ENCODE measurements around the gene ALDH3B1. TPM values are rescaled to one million over a fixed set of nuclear protein-coding genes. Genes with fewer than 3 reads are reported as not detected.
"Not testable (repeated sequence)": the region's sequence is repeated elsewhere in the genome, so short reads cannot be mapped to it uniquely, and the experiment has no call there.

The ALDH3B1 gene
- total and polyA plus RNA-seq, 2 of the 4 experiments (the other 2 are of a cell fraction), result 11.8 to 22.8 TPM

DNA sequence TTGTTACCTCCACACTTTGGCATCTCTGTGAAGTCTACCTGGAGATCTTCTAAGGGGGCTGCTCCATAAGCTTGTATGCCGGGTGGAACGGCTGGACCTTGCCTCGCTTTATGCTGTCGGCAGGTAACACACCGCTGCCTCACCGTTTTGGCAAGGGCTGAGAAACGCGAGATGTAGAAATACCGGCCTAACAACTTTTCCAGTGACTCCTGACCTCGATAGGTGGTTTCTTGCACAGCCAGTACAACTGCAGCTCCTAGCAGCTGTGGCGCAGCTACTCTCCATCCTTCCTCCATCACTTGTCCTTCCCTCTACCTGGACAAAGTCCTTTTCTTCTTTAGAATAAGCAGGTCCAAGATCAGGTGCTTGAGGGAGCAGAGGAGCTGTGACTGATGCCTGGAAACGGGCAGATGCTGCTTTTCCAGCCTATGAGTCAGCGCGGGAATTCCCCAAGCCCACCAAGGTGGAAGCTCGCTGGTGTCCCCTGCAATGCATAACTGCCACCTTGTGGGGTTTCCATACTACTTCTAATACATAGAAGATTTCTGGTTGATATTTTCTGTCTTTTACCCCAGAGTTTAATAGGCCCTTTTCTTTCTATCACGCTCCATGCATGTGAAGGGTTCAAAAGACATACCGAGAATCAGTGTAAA lies 31.2 kb upstream of the ALDH3B1 start:
- H4K5ac ChIP-seq (ENCODE audit: low read depth, low read length); H2BK20ac ChIP-seq (ENCODE audit: low read depth, low read length); H3K56ac ChIP-seq (ENCODE audit: extremely low read depth, insufficient read depth, low read length); H3K4me1 ChIP-seq (ENCODE audit: control insufficient read depth, insufficient read depth, low read length); H3K9me1 ChIP-seq (ENCODE audit: insufficient read depth, low read length); H3K14ac ChIP-seq (replicated peaks; ENCODE audit: low read depth, low read length); H2BK15ac ChIP-seq (ENCODE audit: low read depth, low read length); CTCF ChIA-PET; intact Hi-C loops (cut with micrococcal nuclease); H2BK120ac ChIP-seq (ENCODE audit: low read depth, low read length); POLR2A ChIA-PET (ENCODE audit: unreplicated experiment); H3K9me3 ChIP-seq (ENCODE audit: control insufficient read depth, insufficient read depth, low read length); H4K8ac ChIP-seq (ENCODE audit: low read depth in 2 of 2, low read length in 2 of 2); H3K18ac ChIP-seq (ENCODE audit: low read depth, low read length); ATAC-seq (ENCODE audit: low read depth); H3K79me1 ChIP-seq (ENCODE audit: low read depth in 1 of 2, low read length in 2 of 2); H4K20me1 ChIP-seq (ENCODE audit: insufficient read depth, low read length); H3K9ac ChIP-seq (ENCODE audit: low read depth, low read length); H3K4me2 ChIP-seq (ENCODE audit: low read depth, low read length); H3K27ac ChIP-seq (ENCODE audit: insufficient read depth, low read length); H3K23ac ChIP-seq (ENCODE audit: low read depth, low read length); in situ Hi-C loops (cut with MboI; ENCODE audit: low sequenced_read_pairs); H3K4me3 ChIP-seq (ENCODE audit: insufficient read depth, low read depth, low read length); H2AK9ac ChIP-seq (replicated peaks; ENCODE audit: low read depth, low read length, poor library complexity); DNase-seq; H2BK5ac ChIP-seq (ENCODE audit: low read depth, low read length, poor library complexity, severe bottlenecking); BruUV-seq (replicated peaks); H4K91ac ChIP-seq (ENCODE audit: insufficient read depth, low read depth, low read length); H3K36me3 ChIP-seq (ENCODE audit: control insufficient read depth, insufficient read depth, low read length); dilution Hi-C loops (cut with HindIII; ENCODE audit: low sequenced_read_pairs, unreplicated experiment); H2AFZ ChIP-seq (replicated peaks; ENCODE audit: low read length, poor library complexity); H2AK5ac ChIP-seq (ENCODE audit: low read depth, low read length); H3K4ac ChIP-seq (ENCODE audit: low read depth, low read length): not testable (repeated sequence)
- 65% methylated on average over 4 of the region's 17 CpGs; no CpG with 5 or more reads in 1 of the 2 experiments for WGBS, 2 experiments (ENCODE audit: extremely low coverage in 2 of 2, insufficient read length in 1 of 2)
- H3K27me3 ChIP-seq (ENCODE audit: control insufficient read depth, insufficient read depth, low read length), result peaks cover 23% of the 10 kb centered on the region

DNA sequence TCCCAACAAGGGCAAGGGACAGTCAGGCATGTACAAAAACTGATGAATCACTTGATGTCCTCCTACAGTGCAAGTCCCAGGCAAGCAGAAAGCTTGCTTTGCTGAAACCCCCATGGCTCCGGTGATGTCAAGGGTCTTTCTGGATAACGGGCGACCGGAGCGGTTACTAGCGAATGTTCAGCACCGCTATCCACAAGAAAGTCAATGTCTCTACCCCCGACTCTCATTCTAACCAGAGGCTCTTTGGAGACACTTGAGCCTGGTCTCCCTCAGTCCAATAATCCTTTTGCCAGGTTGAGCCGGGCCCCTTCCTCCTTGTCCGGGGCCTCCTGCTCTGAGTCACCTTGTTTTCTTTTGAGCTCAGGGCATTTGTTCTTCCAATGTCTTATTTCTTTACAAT lies 28.9 kb upstream of the ALDH3B1 start:
- POLR2A ChIA-PET (ENCODE audit: unreplicated experiment); H3K14ac ChIP-seq (replicated peaks; ENCODE audit: low read depth, low read length); H4K8ac ChIP-seq (ENCODE audit: low read depth in 2 of 2, low read length in 2 of 2); H3K4me1 ChIP-seq (ENCODE audit: control insufficient read depth, insufficient read depth, low read length); H3K56ac ChIP-seq (ENCODE audit: extremely low read depth, insufficient read depth, low read length); H4K5ac ChIP-seq (ENCODE audit: low read depth, low read length); dilution Hi-C loops (cut with HindIII; ENCODE audit: low sequenced_read_pairs, unreplicated experiment); H3K23ac ChIP-seq (ENCODE audit: low read depth, low read length); ATAC-seq (ENCODE audit: low read depth); H4K20me1 ChIP-seq (ENCODE audit: insufficient read depth, low read length); H3K9ac ChIP-seq (ENCODE audit: low read depth, low read length); BruUV-seq (replicated peaks); H3K4me3 ChIP-seq (ENCODE audit: insufficient read depth, low read depth, low read length); H3K9me3 ChIP-seq (ENCODE audit: control insufficient read depth, insufficient read depth, low read length); H3K36me3 ChIP-seq (ENCODE audit: control insufficient read depth, insufficient read depth, low read length); H2BK20ac ChIP-seq (ENCODE audit: low read depth, low read length); H3K4ac ChIP-seq (ENCODE audit: low read depth, low read length); H3K4me2 ChIP-seq (ENCODE audit: low read depth, low read length); H3K27ac ChIP-seq (ENCODE audit: insufficient read depth, low read length); intact Hi-C loops (cut with micrococcal nuclease); in situ Hi-C loops (cut with MboI; ENCODE audit: low sequenced_read_pairs); CTCF ChIA-PET; H4K91ac ChIP-seq (ENCODE audit: insufficient read depth, low read depth, low read length); H2BK120ac ChIP-seq (ENCODE audit: low read depth, low read length); H2AK5ac ChIP-seq (ENCODE audit: low read depth, low read length); H2AK9ac ChIP-seq (replicated peaks; ENCODE audit: low read depth, low read length, poor library complexity); H3K18ac ChIP-seq (ENCODE audit: low read depth, low read length); H3K79me1 ChIP-seq (ENCODE audit: low read depth in 1 of 2, low read length in 2 of 2); H3K9me1 ChIP-seq (ENCODE audit: insufficient read depth, low read length); H2AFZ ChIP-seq (replicated peaks; ENCODE audit: low read length, poor library complexity); DNase-seq; H2BK15ac ChIP-seq (ENCODE audit: low read depth, low read length); H2BK5ac ChIP-seq (ENCODE audit: low read depth, low read length, poor library complexity, severe bottlenecking): not testable (repeated sequence)
- peaks cover 18% of the 10 kb centered on the region for H3K27me3 ChIP-seq (ENCODE audit: control insufficient read depth, insufficient read depth, low read length)
- WGBS, 2 experiments (ENCODE audit: extremely low coverage in 2 of 2, insufficient read length in 1 of 2), result 78% methylated on average over 3 of the region's 10 CpGs; no CpG with 5 or more reads in 1 of the 2 experiments

Data from IMR-90 (cell line).